GM21619 (cell line): ENCODE results near the gene NEXN.
"Not testable (repeated sequence)": the region's sequence is repeated elsewhere in the genome, so short reads cannot be mapped to it uniquely, and the experiment has no call there.

Experiments used
- ATAC-seq: cut with Tn5 transposase; IDR thresholded peaks from one replicate; pipeline ENCODE4 v1.9.1; 2021; ENCODE audit not compliant: unreplicated experiment

NEXN gene

GRCh38 chr1:77905603-77906002, 17.2 kb downstream of the NEXN start:
- no peak for ATAC-seq

- no peak for ATAC-seq
These were observed 17.7 kb downstream of the NEXN start for GRCh38 chr1:77906019-77906545.

GRCh38 chr1:77906624-77907023, 18.2 kb downstream of the NEXN start:
- ATAC-seq: no peak

DNA sequence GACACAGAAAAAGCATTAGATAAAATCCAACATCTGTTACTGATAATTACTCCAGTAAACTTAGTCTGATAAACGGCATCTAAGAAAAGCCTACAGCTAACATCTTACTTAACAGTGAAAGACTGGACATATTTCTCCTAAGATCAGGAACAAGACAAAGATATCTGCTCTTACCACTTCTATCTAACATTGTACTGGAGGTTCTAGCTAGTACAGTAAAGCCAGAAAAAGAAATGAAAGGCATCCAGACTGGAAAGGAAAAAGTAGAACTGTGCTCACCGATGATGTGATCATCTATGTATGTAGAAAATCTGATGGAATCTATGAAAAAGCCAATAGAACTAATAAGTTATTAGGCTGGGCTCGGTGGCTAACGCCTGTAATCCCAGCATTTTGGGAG, 21.7 kb downstream of the NEXN start:
- no peak for ATAC-seq

- not testable (repeated sequence) for ATAC-seq
These were observed 30.5 kb downstream of the NEXN start for GRCh38 chr1:77918918-77919317.

- ATAC-seq: no peak
These were observed 37.1 kb downstream of the NEXN start for GRCh38 chr1:77925518-77925917.

GRCh38 chr1:77925956-77926355, 37.5 kb downstream of the NEXN start:
- no peak for ATAC-seq

DNA sequence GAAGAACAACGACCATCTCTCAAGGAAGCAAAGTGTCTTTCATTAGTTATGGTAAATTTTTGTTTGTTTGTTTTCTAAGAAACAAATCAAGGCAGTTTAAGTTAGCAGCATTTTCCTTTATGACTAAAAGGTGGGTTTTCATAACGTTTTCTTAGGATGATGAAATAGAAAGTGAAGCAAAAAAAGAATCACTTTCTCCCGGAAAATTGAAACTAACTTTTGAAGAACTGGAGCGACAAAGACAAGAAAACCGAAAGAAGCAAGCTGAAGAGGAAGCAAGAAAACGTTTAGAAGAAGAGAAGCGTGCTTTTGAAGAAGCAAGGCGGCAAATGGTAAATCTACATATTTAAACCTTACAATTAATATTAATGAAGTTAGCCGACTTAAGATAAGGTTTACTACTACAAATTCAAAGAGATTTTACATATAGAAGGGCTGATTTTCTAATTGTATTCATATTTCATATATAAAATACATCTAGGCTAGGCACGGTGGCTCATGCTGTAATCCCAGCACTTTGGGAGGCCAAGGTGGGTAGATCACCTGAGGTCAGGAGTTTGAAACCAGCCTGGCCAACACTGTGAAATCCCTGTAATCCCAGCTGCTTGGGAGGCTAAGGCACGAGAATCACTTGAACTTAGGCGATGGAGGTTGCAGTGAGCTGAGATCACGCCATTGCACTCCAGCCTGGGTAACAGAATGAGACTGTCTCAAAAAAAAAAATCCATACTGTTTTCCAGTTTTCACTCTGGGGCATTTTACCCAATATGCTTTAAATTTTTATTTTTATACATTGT, 38.3 kb downstream of the NEXN start:
- peak; percentile 61 for ATAC-seq

GRCh38 chr1:77927414-77927813, 39.0 kb downstream of the NEXN start:
- ATAC-seq: no peak

- no peak for ATAC-seq
These were observed 41.4 kb downstream of the NEXN start for GRCh38 chr1:77929806-77930205.

DNA sequence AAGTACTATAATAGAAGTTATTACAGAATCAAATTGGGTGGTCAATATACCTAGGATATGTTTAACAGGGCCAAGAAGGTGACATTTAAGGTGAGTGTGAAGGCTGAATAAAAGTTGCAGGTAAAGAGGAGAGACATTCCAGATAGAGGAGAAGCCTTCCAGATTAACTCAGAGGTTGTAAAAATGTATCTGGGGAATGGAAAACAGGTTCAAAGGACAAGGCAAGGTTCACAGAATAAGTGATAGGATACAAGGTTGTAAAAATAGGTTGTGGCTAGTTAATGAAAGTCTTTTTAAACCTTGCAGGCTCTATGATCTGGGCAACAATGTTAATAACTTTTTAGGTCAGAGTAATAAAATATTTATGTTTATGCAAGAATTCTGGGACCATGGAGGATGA, 50.2 kb downstream of the NEXN start:
- no peak for ATAC-seq

GRCh38 chr1:77940921-77941570, 52.6 kb downstream of the NEXN start:
- no peak for ATAC-seq

GRCh38 chr1:77942400-77943140, 54.1 kb downstream of the NEXN start:
- no peak for ATAC-seq

- ATAC-seq: no peak
These were observed 56.9 kb downstream of the NEXN start for GRCh38 chr1:77945345-77945744.

DNA sequence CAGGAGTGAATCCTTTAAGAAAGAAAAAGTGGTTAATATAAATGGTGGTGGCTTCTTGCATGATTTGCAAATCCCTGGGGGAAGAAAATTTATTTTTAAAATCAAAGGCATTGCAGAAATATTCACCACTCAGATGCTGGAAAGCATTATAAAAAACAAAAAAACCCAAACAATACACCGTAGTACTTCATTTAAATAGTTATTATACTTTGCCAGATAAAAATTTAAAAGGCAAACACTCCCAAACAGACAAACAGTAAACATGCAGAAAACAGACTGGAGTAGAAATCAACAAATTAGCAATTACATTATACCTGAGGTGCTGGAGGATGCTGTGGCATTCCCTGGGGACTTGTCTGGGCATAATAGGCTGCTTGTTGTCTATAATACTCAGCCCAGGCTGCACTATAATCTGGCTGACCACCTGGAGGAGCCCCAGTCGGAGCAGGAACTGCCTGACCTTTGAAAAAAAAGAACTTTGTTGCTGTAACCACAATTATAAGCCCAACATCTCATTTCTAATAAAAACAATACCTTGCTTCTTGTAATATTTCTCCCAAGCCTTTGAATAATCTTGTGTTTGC, 60.5 kb downstream of the NEXN start:
- ATAC-seq: peak; percentile 43

DNA sequence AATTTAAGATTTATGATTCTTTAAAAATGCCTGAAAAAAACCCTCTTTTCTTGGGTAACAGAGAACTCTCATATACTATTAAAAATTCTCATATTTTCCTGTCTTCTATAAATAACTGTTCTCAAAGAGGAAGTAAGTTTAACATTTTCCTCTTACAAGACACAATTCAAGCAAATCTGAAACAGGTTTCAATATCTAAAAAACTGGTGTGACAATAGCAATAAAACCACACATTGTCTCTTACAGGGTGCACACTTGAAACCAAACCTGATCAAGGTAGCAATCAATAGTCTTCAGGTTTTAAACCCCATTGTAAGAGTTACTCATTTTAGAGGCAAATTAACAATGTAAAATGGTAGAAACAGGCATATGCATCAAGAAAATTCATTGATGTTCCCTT, 62.4 kb downstream of the NEXN start:
- ATAC-seq: peak; percentile 74

GRCh38 chr1:77951328-77951727, 62.9 kb downstream of the NEXN start:
- no peak for ATAC-seq

GRCh38 chr1:77953907-77954306, 65.5 kb downstream of the NEXN start:
- no peak for ATAC-seq

DNA sequence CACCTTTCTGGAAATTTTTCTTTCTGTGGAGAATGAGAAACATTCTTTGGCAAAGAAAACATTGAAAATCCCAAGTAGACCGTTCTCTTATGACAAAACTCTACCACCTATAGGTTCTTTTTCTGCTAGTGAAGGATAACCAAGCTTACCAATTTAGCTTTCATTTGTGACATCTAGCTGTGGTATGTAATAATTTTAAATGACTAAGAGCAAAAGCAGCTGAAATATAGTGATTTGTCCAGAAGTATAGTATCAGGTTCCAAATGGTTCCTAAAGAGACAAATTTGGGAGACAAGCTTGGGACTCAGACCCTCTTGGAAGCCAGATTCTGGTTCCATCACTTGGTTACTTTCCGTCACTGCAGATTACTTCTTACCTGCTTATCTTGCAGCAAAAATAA, 66.1 kb downstream of the NEXN start:
- no peak for ATAC-seq

DNA sequence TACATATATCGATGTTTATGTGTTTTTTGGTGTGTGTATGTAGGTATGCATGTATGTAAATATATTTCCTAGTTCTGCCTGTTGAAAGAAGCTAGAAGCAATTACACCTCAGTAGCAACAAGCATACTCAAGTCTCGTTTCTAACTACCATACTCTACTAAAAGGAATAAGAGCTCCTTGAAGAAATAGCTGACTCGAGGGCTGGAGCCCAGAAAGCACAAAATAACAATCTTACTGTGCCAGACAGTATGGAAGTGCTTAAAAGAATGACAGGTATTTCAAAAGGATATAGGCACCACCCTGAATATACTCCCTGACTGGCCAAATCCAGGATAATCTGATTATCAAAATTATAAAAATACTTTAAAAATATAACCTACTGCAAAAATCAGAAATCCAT, 67.3 kb downstream of the NEXN start:
- ATAC-seq: no peak

DNA sequence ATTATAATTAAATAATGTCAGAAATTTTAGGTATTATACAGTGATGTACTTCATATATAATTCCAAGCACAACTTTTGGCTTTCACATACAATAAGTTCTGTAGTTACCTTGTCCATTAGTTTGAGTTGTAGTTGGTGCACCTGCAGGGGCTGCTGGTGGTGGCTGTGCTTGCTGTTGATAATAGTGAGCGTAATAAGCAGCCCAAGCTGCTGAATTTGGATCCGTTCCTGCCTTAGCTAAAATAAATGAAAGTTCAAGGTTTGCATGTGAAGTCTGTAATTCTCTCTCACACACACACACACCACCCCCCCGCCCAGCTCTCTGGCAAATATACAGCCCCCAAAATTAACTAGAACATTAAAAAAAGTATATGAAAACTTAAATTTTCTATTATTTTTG, 68.0 kb downstream of the NEXN start:
- ATAC-seq: no peak
